ENCODE data around the gene GNPAT. TPM values are rescaled to one million over a fixed set of nuclear protein-coding genes. Genes with fewer than 3 reads are reported as not detected.

Gene GNPAT
- total RNA-seq, 1 donor from 2014 or later = 43.3 TPM

DNA sequence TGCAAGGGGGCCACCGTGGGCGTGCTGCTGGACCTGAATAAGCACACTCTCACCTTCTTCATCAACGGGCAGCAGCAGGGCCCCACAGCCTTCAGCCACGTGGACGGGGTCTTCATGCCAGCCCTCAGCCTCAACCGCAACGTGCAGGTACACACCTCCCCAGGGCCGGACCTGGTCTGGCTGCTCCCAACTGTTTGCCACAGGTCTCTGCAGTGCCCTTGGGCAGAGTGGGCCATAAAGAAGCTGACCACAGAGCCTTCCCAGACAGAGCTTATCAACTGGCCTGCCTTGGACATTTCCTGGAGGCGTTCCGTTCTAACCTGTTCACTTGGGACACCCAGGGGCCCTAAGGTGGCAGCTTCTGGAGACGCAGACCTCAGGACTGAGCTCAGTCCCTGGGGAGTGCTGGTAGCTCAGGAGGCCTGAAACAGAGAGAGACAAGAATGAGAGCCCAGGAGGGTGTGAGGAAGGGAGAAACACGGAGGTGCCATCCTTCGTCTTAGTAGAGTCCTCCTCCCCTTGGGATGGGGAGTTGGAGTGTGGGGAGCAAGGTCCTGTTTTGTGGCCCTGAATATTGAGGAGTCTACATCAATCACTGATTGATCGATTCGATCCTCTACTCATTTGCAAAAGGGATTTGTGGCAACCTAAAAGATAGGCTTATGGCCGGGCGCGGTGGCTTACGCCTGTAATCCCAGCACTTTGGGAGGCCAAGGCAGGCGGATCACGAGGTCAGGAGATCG is 27.0 kb upstream of the GNPAT start:
- intact Hi-C loops (cut with micrococcal nuclease) = no loop called here

GRCh38 chr1:231214918-231215680 is 25.9 kb upstream of the GNPAT start:
- intact Hi-C loops (cut with micrococcal nuclease) = no loop called here

- intact Hi-C loops (cut with micrococcal nuclease) = no loop called here
Observed at GRCh38 chr1:231215681-231216385, 25.2 kb upstream of the GNPAT start.

GRCh38 chr1:231216498-231216897 is 24.5 kb upstream of the GNPAT start:
- intact Hi-C loops (cut with micrococcal nuclease) = no loop called here

DNA sequence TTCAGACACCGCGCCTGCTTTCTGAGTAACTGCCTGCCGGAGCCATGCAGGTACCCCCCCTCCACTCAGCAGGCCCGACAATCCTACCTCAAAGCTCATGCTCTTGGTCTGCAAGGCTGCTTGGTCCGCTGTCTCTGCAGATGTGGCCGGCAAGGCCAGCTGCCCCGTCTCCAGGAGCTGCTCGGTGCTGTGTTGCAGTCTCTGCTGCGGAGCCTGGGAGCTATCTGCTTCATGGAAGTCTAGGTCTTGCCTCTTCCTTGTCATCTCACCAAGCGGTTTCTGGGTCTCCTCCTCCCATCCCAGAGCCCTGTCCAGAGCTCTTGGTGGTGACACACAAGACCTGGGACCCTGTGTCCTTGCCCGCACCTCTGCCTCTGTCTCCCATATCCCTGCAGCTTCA is 24.0 kb upstream of the GNPAT start:
- intact Hi-C loops (cut with micrococcal nuclease) = no loop called here

- intact Hi-C loops (cut with micrococcal nuclease) = no loop called here
Observed at GRCh38 chr1:231218078-231218477, 22.9 kb upstream of the GNPAT start.

DNA sequence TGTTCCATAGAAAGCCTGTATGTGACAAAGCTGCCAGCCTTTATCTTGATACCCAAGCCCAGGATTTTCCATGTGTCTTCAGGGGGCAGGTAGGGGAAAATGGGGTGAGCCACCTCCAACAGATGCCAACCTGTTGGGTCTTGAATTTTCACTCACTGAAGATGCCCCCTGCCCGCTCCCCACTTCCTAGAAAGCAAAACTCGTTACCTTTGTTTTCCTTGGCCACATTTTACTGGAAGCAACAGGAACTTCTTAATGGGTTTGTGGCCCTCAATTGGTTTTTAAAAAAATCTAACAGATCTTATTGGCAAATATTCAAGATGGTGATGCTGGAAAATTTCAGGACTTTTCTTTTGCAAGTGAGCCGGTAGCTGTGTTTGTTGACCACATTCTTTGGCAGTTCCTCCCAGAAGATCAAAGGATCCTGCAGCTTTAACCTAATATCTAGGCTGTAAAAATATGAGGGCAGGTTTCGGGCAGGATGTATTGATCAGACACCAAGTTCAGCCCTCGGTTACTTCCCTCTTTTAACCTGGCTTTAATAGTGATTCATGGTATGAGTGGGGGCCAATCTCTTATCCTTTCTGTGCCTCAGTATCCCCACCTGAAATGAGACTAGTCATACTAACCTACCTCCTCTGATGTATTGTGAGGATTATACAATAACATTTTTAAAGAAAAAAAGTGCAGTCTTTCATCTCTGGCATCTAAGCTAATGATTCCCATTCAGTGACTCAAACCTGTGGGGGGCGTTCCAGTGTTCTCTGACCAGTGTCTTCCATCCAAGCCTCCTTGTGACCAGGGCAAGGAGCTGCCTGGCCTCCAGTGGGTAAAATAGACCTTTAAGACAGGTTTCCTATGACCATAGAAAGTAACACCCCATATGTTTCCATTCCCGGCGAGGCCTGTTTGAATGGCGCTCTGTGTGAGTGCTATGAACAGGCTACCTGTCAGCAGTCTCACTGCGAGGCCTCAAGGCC is 21.3 kb upstream of the GNPAT start:
- intact Hi-C loops (cut with micrococcal nuclease) = no loop called here

DNA sequence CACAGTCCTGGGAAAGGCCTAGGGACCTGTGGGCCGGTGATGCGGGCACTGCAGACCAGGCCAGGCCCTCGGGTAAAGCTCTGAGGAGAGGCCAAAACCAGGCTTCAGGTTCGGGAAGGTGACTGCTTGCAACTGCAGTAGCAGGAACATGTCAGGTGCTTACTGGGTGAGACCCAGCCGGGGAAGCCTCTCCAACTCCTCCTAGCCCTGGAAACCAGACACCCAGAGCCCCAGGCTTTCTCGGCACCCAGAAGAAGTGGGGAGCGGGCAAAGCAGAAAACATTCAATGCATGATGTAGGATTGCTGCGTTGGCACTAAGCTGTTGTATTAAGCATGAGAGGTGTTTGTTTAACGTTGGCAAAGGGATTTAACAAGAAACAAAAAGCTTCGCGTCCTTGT is 20.2 kb upstream of the GNPAT start:
- intact Hi-C loops (cut with micrococcal nuclease) = no loop called here

DNA sequence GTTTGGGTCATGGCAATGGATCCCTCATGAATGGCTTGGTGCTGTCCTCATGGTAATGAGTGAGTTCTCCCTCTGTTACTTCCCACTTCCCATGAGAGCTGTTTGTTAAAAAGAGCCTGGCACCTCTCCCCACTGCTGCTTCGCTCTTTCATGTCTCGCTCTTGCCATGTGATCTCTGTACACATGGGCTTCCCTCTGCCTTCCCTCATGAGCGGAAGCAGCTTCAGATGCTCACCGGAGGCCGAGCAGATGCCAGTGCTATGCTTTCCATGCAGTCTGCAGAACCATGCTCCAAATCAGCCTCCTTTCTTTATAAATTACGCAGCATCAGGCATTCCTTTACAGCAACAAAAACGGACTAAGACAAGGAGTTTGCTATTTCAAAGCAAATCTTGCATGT is 14.9 kb upstream of the GNPAT start:
- intact Hi-C loops (cut with micrococcal nuclease) = no loop called here

DNA sequence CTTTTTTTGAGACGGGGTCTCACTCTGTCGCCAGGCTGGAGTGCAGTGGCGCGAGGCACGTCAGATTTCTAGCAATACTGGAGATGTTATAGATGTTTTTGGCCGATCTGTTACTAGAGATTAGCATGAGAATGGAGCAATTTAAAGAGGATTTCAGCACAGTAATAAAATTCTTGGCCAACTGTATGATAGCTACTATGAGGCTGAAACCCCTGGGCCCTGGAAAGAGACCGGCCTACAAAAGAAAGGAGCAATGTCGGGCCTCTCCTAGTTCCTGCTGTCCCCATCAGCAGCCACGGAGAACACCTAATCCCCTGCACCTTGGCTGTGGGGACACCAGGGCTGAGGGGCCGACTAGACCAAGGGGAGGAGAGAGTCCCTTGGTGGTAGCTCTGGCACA is 9.5 kb upstream of the GNPAT start:
- intact Hi-C loops (cut with micrococcal nuclease) = no loop called here

DNA sequence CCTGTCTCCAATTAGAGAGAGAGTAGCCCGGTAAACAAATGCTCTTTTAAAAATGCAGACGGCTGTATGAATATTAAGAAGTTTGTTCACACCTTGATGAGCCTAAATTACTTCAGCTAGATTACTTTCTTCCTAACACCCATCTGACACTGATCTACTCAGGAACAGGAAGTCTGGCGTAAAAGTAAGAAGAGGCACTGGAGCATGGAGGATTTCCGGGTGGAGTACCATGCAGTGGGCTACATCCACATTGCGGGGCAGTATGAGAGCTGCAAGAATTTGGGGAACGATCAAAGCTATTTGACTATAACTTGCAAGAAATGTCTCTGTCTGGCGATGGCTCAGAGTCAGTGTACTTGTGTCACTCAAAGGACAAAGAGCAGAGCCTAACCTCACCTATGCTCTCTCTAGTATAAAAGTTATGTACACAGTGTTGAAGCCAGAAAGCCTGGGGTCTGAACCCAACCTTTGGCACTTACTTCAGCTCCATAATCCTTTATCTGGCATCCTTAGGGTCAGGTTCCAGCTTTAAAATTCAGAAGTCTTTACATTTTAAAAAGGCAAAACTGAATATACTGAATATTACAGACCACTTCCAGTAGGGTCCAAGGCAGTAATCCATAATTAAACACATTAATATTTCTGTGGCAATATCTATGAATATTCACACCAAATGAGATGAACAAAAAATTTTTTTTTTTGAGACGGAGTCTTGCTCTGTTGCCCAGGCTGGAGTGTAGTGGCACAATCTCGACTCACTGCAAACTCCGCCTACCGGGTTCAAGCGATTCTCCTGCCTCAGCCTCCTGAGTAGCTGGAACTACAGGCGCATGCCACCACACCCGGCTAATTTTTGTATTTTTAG is 7.9 kb upstream of the GNPAT start:
- intact Hi-C loops (cut with micrococcal nuclease) = no loop called here

DNA sequence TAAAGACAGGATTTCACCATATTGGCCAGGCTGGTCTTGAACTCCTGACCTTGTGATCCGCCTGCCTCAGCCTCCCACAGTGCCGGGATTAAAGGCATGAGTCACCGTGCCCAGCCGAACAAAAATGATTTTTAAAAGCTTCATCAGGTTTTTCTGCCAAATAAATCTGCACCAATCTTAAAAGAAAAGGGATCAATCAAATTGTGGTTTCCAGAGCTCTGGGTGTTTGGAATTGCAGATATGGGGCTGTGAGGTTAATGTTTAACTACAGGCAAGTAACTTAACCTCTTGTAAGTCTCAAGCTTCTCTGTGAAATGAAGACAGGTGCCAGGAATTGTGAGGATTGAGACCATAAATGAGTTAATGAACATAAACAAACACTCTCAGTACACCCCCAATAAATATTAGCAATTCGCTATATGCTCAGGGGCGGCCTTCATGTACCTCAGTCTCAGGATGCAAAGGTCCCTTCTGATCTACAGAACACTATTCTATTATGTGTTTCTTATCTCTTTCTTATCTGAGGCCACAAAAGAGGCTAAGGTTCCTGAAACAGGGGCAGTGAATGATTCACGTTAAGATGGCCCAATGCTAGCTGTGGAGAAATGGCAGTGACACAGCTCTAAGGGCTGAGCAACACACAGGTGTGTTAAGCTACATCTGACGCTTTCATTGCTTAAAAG is 7.1 kb upstream of the GNPAT start:
- intact Hi-C loops (cut with micrococcal nuclease) = no loop called here

- intact Hi-C loops (cut with micrococcal nuclease) = no loop called here
Observed at GRCh38 chr1:231234506-231234905, 6.5 kb upstream of the GNPAT start.

DNA sequence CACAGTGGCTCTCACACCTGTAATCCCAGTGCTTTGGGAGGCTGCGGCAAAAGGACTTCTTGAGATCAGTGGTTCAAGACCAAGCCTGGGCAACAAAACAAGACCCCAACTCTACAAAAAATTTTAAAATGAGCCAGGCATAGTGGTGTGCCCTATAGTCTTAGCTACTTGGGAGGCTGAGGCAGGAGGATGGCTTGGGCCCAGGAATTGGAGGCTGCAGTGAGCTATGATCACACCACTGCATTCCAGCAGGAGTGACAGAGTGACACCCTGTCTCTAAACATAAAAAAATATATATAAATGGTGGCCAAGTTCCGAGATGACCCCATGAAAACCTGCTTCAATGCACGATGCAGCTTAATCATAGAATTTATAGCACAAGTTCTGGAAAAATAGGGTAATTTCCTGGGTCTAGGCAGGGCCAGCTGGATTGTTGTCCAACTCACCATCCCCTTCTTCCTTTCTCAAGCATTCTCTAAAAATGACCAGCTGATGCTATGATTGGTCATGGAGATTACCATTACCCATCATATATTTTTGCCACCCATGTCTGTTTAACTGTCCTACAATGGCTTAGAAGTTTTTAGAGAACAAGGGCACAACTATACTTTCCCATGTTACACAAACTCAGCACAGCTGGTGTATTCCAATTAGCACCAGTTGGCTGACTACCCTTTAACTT is 5.3 kb upstream of the GNPAT start:
- intact Hi-C loops (cut with micrococcal nuclease) = no loop called here

- intact Hi-C loops (cut with micrococcal nuclease) = no loop called here
Observed at GRCh38 chr1:231236208-231236591, 4.8 kb upstream of the GNPAT start.

DNA sequence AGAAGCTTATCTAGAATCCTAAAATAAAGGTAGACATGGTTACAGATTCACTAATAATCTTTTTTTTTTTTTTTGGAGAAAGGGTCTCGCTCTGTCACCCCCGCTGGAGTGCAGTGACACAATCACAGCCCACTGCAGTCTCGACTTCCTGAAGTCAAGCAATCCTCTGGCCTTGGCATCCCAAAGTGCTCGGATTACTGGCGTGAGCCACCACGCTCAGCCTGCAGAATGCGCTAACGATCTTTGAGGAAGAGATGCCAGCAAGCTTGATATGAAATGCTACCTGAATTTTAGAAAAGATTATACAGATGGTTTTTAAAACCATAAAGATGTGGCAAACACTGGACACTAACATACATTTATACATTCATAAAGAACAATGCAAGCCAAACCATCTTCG is 4.1 kb upstream of the GNPAT start:
- intact Hi-C loops (cut with micrococcal nuclease) = no loop called here

DNA sequence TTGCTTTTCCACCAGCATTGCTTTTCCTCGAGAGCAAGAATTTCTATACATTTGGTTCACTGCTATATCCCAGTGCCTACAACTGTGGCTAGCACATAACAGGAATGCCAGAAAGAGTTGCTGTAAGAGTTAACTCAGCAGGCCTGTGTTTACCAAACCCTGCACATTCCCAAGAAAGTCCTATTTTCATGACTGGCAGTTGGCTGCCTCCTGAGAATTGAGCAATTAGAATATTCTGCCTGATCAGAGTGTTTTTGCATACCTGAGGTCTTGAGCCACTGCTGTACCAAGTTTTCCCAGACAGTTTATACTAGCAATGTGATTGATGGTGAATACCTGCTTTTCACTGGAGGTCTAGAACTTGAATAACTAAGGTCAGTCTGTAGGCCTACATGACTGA is 2.7 kb upstream of the GNPAT start:
- intact Hi-C loops (cut with micrococcal nuclease) = no loop called here

DNA sequence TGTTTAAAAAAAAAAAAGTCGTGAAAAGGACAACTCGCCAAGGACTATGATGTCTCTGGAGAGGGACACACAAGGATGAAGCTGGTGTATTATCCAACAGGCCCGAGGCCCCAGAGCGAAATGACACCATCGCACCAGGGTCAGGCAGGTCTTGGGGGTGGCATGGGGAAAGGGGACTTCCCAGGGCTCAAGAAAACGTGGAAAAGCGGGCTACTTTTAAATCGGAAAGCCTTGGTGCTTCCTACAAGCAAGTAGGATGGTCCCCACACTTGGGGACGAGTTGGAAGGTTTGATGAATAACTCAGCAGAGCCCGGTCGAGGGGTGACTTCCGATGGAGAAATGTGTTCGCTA is 505 bp upstream of the GNPAT start:
- intact Hi-C loops (cut with micrococcal nuclease) = loop anchor here (1.0 to 10.0 kb wide), 4 partner anchors 29 to 364 kb away; partner anchors contain the start of gene EGLN1

GRCh38 chr1:231241750-231242149 is 738 bp downstream of the GNPAT start:
- intact Hi-C loops (cut with micrococcal nuclease) = loop anchor here (1.0 to 10.0 kb wide), 8 partner anchors 31 to 599 kb away; partner anchors contain the start of genes ARV1, COG2, DISC1 and EGLN1
